ENCODE measurements around the gene TRIM31.

- TF ChIP-seq EZH2 (IDR thresholded peaks at IDR 0.05; ENCODE audit: low read length, missing control alignments) = no peak
- TF ChIP-seq, protein P1, sequence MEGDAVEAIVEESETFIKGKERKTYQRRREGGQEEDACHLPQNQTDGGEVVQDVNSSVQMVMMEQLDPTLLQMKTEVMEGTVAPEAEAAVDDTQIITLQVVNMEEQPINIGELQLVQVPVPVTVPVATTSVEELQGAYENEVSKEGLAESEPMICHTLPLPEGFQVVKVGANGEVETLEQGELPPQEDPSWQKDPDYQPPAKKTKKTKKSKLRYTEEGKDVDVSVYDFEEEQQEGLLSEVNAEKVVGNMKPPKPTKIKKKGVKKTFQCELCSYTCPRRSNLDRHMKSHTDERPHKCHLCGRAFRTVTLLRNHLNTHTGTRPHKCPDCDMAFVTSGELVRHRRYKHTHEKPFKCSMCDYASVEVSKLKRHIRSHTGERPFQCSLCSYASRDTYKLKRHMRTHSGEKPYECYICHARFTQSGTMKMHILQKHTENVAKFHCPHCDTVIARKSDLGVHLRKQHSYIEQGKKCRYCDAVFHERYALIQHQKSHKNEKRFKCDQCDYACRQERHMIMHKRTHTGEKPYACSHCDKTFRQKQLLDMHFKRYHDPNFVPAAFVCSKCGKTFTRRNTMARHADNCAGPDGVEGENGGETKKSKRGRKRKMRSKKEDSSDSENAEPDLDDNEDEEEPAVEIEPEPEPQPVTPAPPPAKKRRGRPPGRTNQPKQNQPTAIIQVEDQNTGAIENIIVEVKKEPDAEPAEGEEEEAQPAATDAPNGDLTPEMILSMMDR (conservative IDR thresholded peaks at IDR 0.05 in 1 of 2, IDR thresholded peaks at IDR 0.05 in 1 of 2; ENCODE audit: low read depth in 1 of 2, low read length in 2 of 2) = no peak
Measured at GRCh38 chr6:30092852-30093543, 19.9 kb downstream of the TRIM31 start.

Data from fibroblast of lung (primary cell).